Measurements from ENCODE around the gene MAPK8IP2. TPM values are rescaled to one million over a fixed set of nuclear protein-coding genes. Genes with fewer than 3 reads are reported as not detected.
A peak's percentile ranks its signal among the peaks of the same experiment; 100 is the strongest.

The MAPK8IP2 gene
- total and polyA plus RNA-seq, 2 of the 13 experiments (the other 11 are each of a cell fraction or from before 2014, with no cell fraction given): 1.3 to 2.6 TPM

DNA sequence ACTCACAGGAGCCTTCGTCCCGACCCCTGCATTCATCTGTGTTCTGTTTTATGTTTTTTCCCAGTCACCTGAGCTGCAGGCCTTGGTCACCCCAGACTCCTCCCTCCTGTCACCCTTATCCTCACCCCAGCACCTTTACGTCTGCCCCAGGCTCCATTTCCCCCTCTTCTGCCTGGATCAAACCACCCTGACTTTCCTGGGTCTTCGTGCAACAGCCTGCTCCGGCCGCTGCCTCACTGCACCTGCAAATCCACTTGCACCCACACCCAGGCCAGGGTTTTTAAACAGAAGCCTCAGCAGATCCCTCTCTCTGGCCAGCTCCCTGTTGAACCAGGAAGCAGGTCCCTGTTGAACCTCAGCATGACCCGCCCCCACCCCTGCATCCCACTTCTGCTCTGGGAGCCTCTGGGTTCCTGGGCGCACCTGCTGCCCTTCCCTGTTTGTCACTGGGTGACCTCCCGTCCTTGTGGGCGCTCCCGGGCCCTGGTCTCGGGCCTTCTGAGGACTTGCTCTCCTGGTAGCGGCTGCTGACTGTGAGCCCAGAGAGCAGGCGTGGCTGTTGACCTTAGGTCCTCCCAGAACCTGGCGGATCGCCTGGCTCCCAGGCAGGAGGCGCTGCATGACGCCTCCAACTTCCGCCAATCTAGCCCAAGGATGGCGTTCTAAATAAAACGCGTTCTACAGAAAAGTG, 12.8 kb downstream of the MAPK8IP2 start (continued):
- no peak for TF ChIP-seq IKZF1 (IDR thresholded peaks at IDR 0.05)
- TF ChIP-seq JUNB (CRISPR knock-in tag; IDR thresholded peaks at IDR 0.05; ENCODE audit: borderline replicate concordance): no peak
- TF ChIP-seq, protein P1, sequence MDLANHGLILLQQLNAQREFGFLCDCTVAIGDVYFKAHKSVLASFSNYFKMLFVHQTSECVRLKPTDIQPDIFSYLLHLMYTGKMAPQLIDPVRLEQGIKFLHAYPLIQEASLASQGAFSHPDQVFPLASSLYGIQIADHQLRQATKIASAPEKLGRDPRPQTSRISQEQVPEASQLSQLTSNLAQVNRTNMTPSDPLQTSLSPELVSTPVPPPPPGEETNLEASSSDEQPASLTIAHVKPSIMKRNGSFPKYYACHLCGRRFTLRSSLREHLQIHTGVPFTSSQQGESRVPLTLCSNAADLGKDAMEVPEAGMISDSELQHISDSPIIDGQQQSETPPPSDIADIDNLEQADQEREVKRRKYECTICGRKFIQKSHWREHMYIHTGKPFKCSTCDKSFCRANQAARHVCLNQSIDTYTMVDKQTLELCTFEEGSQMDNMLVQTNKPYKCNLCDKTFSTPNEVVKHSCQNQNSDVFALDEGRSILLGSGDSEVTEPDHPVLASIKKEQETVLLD (CRISPR knock-in tag; IDR thresholded peaks at IDR 0.05; ENCODE audit: low read depth): no peak
- TF ChIP-seq, protein P2, sequence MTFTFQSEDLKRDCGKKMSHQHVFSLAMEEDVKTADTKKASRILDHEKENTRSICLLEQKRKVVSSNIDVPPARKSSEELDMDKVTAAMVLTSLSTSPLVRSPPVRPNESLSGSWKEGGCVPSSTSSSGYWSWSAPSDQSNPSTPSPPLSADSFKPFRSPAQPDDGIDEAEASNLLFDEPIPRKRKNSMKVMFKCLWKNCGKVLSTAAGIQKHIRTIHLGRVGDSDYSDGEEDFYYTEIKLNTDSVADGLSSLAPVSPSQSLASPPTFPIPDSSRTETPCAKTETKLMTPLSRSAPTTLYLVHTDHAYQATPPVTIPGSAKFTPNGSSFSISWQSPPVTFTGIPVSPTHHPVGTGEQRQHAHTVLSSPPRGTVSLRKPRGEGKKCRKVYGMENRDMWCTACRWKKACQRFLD (CRISPR knock-in tag; IDR thresholded peaks at IDR 0.05; ENCODE audit: borderline replicate concordance): no peak
- TF ChIP-seq ZFY (CRISPR knock-in tag; IDR thresholded peaks at IDR 0.05): peak; percentile 75
- TF ChIP-seq, protein P3, sequence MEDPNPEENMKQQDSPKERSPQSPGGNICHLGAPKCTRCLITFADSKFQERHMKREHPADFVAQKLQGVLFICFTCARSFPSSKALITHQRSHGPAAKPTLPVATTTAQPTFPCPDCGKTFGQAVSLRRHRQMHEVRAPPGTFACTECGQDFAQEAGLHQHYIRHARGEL (CRISPR knock-in tag; IDR thresholded peaks at IDR 0.05): 0 out of 2 replicates have a peak, but pooled peaks have one; percentile 54
- no peak for TF ChIP-seq AGO2 (optimal IDR thresholded peaks at IDR 0.05; ENCODE audit: low read depth, low read length)
- TF ChIP-seq ZNF512B (CRISPR knock-in tag; IDR thresholded peaks at IDR 0.05; ENCODE audit: borderline replicate concordance): no peak
- TF ChIP-seq, protein P4, sequence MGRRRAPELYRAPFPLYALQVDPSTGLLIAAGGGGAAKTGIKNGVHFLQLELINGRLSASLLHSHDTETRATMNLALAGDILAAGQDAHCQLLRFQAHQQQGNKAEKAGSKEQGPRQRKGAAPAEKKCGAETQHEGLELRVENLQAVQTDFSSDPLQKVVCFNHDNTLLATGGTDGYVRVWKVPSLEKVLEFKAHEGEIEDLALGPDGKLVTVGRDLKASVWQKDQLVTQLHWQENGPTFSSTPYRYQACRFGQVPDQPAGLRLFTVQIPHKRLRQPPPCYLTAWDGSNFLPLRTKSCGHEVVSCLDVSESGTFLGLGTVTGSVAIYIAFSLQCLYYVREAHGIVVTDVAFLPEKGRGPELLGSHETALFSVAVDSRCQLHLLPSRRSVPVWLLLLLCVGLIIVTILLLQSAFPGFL (CRISPR knock-in tag; IDR thresholded peaks at IDR 0.05): no peak
- TF ChIP-seq, protein P5, sequence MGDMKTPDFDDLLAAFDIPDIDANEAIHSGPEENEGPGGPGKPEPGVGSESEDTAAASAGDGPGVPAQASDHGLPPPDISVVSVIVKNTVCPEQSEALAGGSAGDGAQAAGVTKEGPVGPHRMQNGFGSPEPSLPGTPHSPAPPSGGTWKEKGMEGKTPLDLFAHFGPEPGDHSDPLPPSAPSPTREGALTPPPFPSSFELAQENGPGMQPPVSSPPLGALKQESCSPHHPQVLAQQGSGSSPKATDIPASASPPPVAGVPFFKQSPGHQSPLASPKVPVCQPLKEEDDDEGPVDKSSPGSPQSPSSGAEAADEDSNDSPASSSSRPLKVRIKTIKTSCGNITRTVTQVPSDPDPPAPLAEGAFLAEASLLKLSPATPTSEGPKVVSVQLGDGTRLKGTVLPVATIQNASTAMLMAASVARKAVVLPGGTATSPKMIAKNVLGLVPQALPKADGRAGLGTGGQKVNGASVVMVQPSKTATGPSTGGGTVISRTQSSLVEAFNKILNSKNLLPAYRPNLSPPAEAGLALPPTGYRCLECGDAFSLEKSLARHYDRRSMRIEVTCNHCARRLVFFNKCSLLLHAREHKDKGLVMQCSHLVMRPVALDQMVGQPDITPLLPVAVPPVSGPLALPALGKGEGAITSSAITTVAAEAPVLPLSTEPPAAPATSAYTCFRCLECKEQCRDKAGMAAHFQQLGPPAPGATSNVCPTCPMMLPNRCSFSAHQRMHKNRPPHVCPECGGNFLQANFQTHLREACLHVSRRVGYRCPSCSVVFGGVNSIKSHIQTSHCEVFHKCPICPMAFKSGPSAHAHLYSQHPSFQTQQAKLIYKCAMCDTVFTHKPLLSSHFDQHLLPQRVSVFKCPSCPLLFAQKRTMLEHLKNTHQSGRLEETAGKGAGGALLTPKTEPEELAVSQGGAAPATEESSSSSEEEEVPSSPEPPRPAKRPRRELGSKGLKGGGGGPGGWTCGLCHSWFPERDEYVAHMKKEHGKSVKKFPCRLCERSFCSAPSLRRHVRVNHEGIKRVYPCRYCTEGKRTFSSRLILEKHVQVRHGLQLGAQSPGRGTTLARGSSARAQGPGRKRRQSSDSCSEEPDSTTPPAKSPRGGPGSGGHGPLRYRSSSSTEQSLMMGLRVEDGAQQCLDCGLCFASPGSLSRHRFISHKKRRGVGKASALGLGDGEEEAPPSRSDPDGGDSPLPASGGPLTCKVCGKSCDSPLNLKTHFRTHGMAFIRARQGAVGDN (CRISPR knock-in tag; IDR thresholded peaks at IDR 0.05): peak; percentile 88
- no peak for TF ChIP-seq NFKBIZ (CRISPR knock-in tag; IDR thresholded peaks at IDR 0.05)
- no peak for TF ChIP-seq KDM3A (CRISPR knock-in tag; IDR thresholded peaks at IDR 0.05; ENCODE audit: low read depth)
- TF ChIP-seq TARDBP (CRISPR knock-in tag; IDR thresholded peaks at IDR 0.05): no peak
- no peak for TF ChIP-seq ZBTB7B (CRISPR knock-in tag; IDR thresholded peaks at IDR 0.05)
- no peak for TF ChIP-seq WIZ (CRISPR knock-in tag; IDR thresholded peaks at IDR 0.05)
- TF ChIP-seq, protein P6, sequence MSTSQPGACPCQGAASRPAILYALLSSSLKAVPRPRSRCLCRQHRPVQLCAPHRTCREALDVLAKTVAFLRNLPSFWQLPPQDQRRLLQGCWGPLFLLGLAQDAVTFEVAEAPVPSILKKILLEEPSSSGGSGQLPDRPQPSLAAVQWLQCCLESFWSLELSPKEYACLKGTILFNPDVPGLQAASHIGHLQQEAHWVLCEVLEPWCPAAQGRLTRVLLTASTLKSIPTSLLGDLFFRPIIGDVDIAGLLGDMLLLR (CRISPR knock-in tag; IDR thresholded peaks at IDR 0.05): no peak
- no peak for TF ChIP-seq ZNF7 (CRISPR knock-in tag; IDR thresholded peaks at IDR 0.05)
